H1 (cell line): ENCODE measurements around the gene TLE3. TPM values are rescaled to one million over a fixed set of nuclear protein-coding genes. Genes with fewer than 3 reads are reported as not detected.

Experiments
- CBX8 ChIP-seq: fragments of 300-800, 300-1000 bp; sonication (generic); IDR thresholded peaks from 2 replicates; pipeline ENCODE4 v1.7.1; 2016; ENCODE audit warnings: low read depth, low read length, borderline replicate concordance
- CEBPB ChIP-seq: IDR thresholded peaks from 2 replicates; pipeline ENCODE4 v1.6.1; 2012; ENCODE audit warnings: low read depth, low read length
- CREB1 ChIP-seq: IDR thresholded peaks from 2 replicates; pipeline ENCODE4 v1.6.1; 2012; ENCODE audit warnings: inconsistent platforms
- EP300 ChIP-seq, 2 experiments: IDR thresholded peaks; 1 replicate in 1 of 2; 2 replicates in 1 of 2; pipeline ENCODE4 v1.6.1; 2011 to 2012; ENCODE audit warnings: low read depth in 2 of 2, low read length in 2 of 2, mild to moderate bottlenecking in 2 of 2, borderline replicate concordance in 1 of 2, inconsistent platforms in 1 of 2, moderate library complexity in 1 of 2
- NANOG ChIP-seq: IDR thresholded peaks from 2 replicates; pipeline ENCODE4 v1.6.1; 2011; ENCODE audit warnings: low read length, low read depth, mild to moderate bottlenecking, inconsistent platforms; ENCODE audit not compliant: insufficient read depth, poor library complexity, severe bottlenecking
- SIN3A ChIP-seq, 2 experiments: IDR thresholded peaks in 1 of 2; conservative IDR thresholded peaks in 1 of 2; 2 replicates each; pipeline ENCODE4 v1.6.1; 2011 to 2012; ENCODE audit warnings: low read length in 2 of 2, improper control_type of control experiment in 1 of 2, low read depth in 1 of 2, mild to moderate bottlenecking in 1 of 2
- polyA plus RNA-seq, 7 experiments: library from polyadenylated mRNA; depleted of rRNA in 3 of 7; stranded (reverse) in 5 of 7; unstranded in 2 of 7; fragments of >200 nt in 5 of 7; fragments of 200-250 nt in 2 of 7; gene quantifications; 1 replicate in 5 of 7; 2 replicates in 1 of 7; 4 replicates in 1 of 7; pipeline versions ENCODE4 v1.2.1 to v1.2.3, GENCODE V29; 2011 to 2013; ENCODE audit warnings: missing spikeins in 2 of 7, mixed read lengths in 2 of 7
- total RNA-seq: library from RNA; stranded (reverse); fragmentation: NEBNext Ultra II Directional; extraction: Animal tissue kit (Norgen Biotek cat#: 25700); gene quantifications from 2 replicates; pipeline ENCODE4 v1.2.1, GENCODE V29; 2021

TLE3 gene
- total and polyA plus RNA-seq, 2 of the 8 experiments (the other 6 are each of a cell fraction or from before 2014, with no cell fraction given): 25.1 to 61.2 TPM

DNA sequence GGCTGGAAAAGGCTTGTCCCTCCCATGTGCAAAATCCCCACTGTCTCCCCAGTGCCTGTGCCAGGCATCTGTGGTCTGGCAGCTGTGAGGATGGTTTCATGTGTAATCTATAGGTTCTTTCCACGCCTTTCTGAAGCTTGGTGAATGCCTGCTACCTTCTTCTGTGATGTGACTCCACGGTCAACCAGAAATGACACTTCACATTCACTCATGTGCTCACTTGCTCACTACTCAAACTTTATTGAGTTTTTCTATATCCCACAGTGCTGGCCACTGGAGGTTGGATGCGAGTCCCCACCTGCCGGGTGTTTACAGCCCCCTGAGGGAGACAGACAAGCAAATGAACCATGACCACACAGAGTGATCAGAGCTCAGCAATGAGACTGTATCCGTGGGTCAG, 27.9 kb upstream of the TLE3 start (continued):
- no peak for TF ChIP-seq CEBPB
- no peak for TF ChIP-seq CBX8
- no peak for TF ChIP-seq CREB1
- no peak for TF ChIP-seq NANOG
- no peak for TF ChIP-seq SIN3A (conservative IDR thresholded peaks at IDR 0.05 in 1 of 2, IDR thresholded peaks at IDR 0.05 in 1 of 2; ENCODE audit: low read depth in 1 of 2, low read length in 2 of 2)
- TF ChIP-seq EP300 (IDR thresholded peaks at IDR 0.05; ENCODE audit: borderline replicate concordance in 1 of 2, low read depth in 2 of 2, low read length in 2 of 2): no peak
